HL-60 (cell line): ENCODE results near the gene YPEL5.

ENCODE experiments used
- CTCF ChIP-seq: IDR thresholded peaks from one replicate; pipeline ENCODE4 v1.5.1; 2011; ENCODE audit warnings: low read length, control low read depth, inconsistent platforms; ENCODE audit not compliant: insufficient read depth
- GABPA ChIP-seq: IDR thresholded peaks from 2 replicates; pipeline ENCODE4 v1.6.1; 2012; ENCODE audit warnings: low read depth
- POLR2AphosphoS5 ChIP-seq: IDR thresholded peaks from 2 replicates; pipeline ENCODE4 v1.6.1; 2012; ENCODE audit warnings: low read depth
- SPI1 ChIP-seq: IDR thresholded peaks from 2 replicates; pipeline ENCODE4 v1.6.1; 2012; ENCODE audit warnings: low read depth, mild to moderate bottlenecking, borderline replicate concordance

- TF ChIP-seq CTCF (no peak), SPI1 (no peak), POLR2AphosphoS5 (no peak), GABPA (no peak)
Observed at GRCh38 chr2:30197570-30198192, 50.9 kb downstream of the YPEL5 start.
